Measurements from ENCODE around the gene FAM3D. TPM values are rescaled to one million over a fixed set of nuclear protein-coding genes. Genes with fewer than 3 reads are reported as not detected.

FAM3D gene
- total and polyA plus RNA-seq, 9 of the 15 experiments (the other 6 are each of a cell fraction or from before 2014, with no cell fraction given), result not detected

DNA sequence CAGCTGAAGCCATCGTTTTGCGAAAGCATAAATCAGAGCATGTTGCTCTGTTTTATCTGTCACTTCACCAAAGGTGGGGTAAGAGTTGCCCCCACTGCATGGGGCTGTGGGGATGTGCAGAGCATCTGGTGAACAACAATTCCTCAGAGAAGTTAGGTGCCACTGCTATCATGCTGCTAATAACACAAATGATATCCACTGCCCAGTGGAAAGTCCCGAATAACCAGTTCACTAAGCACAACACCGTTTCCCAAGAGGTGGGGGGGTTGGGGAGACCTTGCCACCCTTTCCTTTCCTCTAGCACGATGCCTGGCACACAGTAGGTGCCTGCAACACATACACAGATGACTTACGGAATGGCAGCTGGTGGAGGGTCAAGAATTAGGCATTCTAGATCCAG, 38.6 kb downstream of the FAM3D start (continued):
- TF ChIP-seq, protein P1, sequence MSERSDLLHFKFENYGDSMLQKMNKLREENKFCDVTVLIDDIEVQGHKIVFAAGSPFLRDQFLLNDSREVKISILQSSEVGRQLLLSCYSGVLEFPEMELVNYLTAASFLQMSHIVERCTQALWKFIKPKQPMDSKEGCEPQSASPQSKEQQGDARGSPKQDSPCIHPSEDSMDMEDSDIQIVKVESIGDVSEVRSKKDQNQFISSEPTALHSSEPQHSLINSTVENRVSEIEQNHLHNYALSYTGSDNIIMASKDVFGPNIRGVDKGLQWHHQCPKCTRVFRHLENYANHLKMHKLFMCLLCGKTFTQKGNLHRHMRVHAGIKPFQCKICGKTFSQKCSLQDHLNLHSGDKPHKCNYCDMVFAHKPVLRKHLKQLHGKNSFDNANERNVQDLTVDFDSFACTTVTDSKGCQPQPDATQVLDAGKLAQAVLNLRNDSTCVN (CRISPR knock-in tag; IDR thresholded peaks at IDR 0.05), result no peak
- TF ChIP-seq, protein P2, sequence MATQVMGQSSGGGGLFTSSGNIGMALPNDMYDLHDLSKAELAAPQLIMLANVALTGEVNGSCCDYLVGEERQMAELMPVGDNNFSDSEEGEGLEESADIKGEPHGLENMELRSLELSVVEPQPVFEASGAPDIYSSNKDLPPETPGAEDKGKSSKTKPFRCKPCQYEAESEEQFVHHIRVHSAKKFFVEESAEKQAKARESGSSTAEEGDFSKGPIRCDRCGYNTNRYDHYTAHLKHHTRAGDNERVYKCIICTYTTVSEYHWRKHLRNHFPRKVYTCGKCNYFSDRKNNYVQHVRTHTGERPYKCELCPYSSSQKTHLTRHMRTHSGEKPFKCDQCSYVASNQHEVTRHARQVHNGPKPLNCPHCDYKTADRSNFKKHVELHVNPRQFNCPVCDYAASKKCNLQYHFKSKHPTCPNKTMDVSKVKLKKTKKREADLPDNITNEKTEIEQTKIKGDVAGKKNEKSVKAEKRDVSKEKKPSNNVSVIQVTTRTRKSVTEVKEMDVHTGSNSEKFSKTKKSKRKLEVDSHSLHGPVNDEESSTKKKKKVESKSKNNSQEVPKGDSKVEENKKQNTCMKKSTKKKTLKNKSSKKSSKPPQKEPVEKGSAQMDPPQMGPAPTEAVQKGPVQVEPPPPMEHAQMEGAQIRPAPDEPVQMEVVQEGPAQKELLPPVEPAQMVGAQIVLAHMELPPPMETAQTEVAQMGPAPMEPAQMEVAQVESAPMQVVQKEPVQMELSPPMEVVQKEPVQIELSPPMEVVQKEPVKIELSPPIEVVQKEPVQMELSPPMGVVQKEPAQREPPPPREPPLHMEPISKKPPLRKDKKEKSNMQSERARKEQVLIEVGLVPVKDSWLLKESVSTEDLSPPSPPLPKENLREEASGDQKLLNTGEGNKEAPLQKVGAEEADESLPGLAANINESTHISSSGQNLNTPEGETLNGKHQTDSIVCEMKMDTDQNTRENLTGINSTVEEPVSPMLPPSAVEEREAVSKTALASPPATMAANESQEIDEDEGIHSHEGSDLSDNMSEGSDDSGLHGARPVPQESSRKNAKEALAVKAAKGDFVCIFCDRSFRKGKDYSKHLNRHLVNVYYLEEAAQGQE (IDR thresholded peaks at IDR 0.05; ENCODE audit: borderline replicate concordance), result no peak
- TF ChIP-seq, protein P2 (CRISPR knock-in tag; IDR thresholded peaks at IDR 0.05; ENCODE audit: low read depth), result no peak
- no peak for TF ChIP-seq ZC3H4 (CRISPR knock-in tag; IDR thresholded peaks at IDR 0.05; ENCODE audit: borderline replicate concordance)
- TF ChIP-seq TFAM (CRISPR knock-in tag; conservative IDR thresholded peaks at IDR 0.05), result no peak
- TF ChIP-seq, protein P3, sequence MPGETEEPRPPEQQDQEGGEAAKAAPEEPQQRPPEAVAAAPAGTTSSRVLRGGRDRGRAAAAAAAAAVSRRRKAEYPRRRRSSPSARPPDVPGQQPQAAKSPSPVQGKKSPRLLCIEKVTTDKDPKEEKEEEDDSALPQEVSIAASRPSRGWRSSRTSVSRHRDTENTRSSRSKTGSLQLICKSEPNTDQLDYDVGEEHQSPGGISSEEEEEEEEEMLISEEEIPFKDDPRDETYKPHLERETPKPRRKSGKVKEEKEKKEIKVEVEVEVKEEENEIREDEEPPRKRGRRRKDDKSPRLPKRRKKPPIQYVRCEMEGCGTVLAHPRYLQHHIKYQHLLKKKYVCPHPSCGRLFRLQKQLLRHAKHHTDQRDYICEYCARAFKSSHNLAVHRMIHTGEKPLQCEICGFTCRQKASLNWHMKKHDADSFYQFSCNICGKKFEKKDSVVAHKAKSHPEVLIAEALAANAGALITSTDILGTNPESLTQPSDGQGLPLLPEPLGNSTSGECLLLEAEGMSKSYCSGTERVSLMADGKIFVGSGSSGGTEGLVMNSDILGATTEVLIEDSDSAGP (CRISPR knock-in tag; IDR thresholded peaks at IDR 0.05), result no peak

Data from K562 (cell line).